ENCODE results near the gene SEM1.
"Not testable (repeated sequence)": the region's sequence is repeated elsewhere in the genome, so short reads cannot be mapped to it uniquely, and the experiment has no call there.

The SEM1 gene

DNA sequence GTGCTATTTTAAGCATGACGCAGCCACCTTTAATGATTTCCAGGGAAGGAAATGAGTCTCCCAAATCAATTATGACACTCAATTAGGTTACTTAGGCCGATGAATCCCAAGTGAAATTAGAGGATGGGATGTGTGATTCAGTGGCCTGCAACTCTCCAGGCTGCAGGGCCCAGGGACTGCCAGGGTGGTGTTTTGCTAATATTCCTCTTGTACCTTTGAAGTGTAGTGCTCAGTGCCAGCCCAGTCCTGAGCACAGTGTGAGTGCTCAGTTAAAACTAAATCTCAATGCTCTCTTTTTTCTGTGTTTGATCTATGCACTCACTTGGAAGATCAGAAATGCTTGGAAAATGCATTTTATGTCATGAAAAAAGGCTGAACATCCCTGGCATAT, 51.6 kb downstream of the SEM1 start:
- no peak for DNase-seq

DNA sequence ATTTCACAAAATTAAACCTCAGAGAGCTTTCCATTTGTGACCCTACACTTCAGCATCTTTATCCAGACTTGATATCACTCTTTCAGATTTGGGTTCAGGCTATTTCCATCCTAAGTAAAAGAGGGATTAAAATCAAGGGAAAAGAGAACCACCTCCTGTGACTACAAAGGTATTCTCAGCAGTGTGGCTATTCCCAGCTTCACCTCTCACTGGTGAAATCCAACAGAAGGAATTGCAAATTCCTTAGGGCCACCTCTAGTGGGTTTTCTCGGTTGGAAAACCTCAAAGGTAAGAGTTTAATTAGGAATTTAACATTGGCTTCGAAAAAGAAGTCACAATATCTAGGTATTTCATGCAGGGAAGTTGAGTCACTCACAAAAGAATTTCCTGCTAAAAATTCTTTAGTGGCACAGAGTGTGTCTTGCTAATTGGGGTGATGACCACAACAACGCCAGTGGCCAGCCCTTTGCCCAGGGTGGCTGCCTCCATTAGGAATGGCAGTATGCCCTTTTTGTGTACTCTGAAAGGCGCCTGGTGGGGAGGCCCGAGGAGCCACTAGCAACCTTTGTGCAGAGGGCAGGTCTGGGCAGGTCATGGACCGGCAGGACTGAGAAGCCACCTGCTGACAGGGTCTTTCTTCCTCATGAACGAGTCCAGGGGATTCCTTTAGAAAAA, 52.2 kb downstream of the SEM1 start:
- DNase-seq: no peak

GRCh38 chr7:96655956-96656355, 53.7 kb downstream of the SEM1 start:
- no peak for DNase-seq

DNA sequence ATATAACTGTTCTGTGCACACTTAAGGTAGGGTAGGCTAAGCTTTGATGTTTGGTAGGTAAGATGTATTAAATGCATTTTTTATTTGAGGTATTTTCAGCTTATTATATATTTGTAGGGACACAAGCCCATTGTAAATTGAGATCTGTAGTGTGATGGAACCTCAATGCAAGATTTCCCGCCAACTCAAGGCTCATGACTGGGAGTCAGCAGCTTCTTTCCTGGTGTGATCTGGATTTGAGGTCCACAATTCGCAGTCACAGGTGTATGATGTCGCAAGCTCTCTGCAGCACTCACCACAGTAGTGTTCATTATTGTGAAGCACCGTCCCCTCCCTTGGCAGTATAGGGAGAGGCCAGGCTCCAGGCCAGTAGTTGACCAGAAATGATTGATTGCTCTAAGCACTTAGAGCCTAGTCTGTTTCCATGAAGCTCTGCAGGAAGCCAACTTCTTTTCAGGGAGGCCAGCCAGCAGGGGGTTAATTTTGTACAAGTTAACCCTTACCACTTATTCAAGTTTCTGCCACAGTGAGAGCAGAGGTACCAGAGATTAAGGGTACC, 54.9 kb downstream of the SEM1 start:
- DNase-seq: no peak

DNA sequence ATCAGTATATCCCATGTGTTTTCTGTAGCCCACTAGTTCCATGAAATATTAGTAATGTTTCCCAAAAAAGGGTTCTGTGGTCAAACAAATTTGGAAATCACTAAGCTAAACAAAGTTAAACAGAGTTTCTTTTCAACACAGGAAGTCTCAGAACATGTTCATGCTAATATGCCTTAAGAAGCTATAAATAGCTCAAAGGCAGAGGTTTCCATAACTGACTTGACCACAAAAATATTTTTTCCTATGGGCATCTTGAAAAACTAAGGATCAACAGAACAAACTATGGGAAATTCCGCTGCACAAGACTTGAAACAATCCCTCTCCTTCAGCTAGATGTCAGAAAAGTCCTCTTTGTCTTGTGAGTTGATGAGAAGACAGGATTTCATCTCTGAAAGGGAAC, 59.7 kb downstream of the SEM1 start:
- DNase-seq: no peak

DNA sequence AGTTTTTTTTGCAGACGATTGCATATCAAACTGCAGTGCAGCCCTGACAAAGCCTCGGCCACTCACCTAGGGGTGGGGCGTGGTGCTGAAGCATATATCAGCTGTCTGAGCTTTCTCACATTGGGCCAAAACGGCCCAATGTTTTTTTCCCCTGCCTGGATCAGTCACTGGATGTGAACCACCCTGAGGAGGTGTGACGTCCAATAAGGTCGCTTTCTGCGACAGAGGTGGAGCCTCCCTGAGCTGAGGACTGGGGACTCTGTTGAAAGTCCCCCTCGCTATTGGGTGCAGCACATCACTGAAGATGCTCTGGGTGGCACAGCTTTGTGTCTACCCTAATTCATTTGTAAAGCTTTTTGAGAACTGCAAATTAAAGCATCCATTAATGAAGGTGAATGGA, 60.9 kb downstream of the SEM1 start:
- no peak for DNase-seq

DNA sequence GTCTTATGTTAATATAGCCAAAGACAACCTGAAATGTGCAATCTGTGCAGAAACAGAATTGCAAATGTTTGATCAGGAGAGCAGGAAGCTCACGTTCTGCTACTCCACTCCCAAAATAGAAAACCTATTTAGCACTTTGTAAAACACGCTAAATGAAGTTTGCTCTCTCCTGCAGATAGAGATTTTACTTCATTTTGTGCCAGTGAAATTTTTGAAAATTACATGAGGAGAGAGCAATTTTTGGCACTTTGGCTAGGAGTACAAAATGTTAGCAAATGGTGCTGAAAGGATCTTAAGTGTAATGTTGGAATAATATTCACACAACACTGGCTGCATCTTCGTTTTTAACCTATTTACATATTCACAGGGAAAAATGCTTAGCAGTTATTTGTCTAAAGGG, 61.9 kb downstream of the SEM1 start:
- DNase-seq: no peak

GRCh38 chr7:96645084-96645483, 64.6 kb downstream of the SEM1 start:
- DNase-seq: no peak

DNA sequence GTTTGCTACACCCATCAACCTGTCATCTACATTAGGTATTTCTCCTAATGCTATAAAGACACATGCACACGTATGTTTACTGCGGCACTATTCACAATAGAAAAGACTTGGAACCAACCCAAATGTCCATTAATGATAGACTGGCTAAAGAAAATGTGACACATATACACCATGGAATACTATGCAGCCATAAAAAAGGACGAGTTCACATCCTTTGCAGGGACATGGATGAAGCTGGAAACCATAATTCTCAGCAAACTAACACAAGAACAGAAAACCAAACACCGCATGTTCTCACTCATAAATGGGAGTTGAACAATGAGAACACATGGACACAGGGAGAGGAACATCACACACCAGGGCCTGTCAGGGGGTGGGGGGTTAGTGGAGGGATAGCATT, 66.2 kb downstream of the SEM1 start:
- not testable (repeated sequence) for DNase-seq

DNA sequence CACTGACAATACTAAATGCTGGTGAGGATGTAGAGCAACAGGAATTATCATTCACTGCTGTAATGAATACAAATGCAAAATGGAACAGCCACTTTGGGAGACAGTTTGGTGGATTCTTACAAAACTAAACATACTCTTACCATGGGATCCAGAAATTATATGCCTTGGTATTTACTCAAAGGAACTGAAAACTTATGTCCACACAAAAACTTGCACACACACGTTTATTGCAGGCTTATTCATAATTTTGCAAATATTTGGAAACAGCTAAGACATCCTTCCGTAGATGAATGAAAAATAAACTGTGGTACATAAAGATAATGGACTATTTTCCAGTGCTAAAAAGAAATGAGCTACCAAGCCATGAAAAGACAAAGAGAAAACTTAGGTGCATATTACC, 69.6 kb downstream of the SEM1 start:
- no peak for DNase-seq

All from activated naive CD4-positive, alpha-beta T cell treated with anti-CD3 and anti-CD28 coated beads, Interleukin-2, amount 50 U/mL, for 16 hours (primary cell).